Measurements from ENCODE around the gene BICD2. TPM values are rescaled to one million over a fixed set of nuclear protein-coding genes. Genes with fewer than 3 reads are reported as not detected.
A peak's percentile ranks its signal among the peaks of the same experiment; 100 is the strongest.

Gene BICD2
- total and polyA plus RNA-seq, 10 of the 15 experiments (the other 5 are each of a cell fraction or from before 2014, with no cell fraction given) = 5.3 to 25.5 (median 14.4) TPM

DNA sequence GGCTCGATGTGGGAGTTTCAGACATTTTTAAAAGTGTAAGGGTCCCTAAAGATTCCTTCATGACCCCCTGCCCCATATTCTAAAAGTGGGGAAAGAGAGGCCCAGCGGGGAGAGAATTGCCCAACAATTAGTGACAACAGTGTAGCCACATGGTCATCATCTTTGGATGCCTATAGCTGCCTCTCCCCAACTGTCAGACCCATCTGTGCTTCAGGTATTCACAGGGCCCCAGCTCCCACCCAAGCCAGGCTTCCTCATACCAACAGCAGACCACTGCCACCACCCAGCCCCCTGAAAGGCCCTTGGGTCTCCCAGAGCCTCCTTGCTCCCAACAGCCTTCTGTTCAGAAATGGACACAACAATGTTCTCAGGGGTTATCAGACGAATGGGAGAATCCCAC lies 4.1 kb downstream of the BICD2 start:
- in situ Hi-C loops (cut with MboI) = no loop called here
- H3K27ac ChIP-seq (ENCODE audit: control insufficient read depth, insufficient read depth) = no peak overlapping the region
- POLR2A ChIA-PET = interaction anchor here (1.3 kb wide), 1 partner anchor 14 kb away, joined by 3 read pairs; no protein-coding TSS in a partner anchor
- TF ChIP-seq ETV6 (conservative IDR thresholded peaks at IDR 0.05 in 1 of 2, IDR thresholded peaks at IDR 0.05 in 1 of 2; ENCODE audit: borderline replicate concordance in 1 of 2, low read depth in 1 of 2) = no peak
- TF ChIP-seq NFYB (IDR thresholded peaks at IDR 0.05; ENCODE audit: insufficient read depth, low read depth, low read length) = no peak
- no peak for TF ChIP-seq TCF3 (IDR thresholded peaks at IDR 0.05; ENCODE audit: borderline replicate concordance, insufficient read depth, low read depth, low read length)
- TF ChIP-seq ZZZ3 (IDR thresholded peaks at IDR 0.05; ENCODE audit: control insufficient read depth, insufficient read length, low read depth) = no peak
- TF ChIP-seq EED (IDR thresholded peaks at IDR 0.05; ENCODE audit: low read depth) = no peak
- TF ChIP-seq, protein P1, sequence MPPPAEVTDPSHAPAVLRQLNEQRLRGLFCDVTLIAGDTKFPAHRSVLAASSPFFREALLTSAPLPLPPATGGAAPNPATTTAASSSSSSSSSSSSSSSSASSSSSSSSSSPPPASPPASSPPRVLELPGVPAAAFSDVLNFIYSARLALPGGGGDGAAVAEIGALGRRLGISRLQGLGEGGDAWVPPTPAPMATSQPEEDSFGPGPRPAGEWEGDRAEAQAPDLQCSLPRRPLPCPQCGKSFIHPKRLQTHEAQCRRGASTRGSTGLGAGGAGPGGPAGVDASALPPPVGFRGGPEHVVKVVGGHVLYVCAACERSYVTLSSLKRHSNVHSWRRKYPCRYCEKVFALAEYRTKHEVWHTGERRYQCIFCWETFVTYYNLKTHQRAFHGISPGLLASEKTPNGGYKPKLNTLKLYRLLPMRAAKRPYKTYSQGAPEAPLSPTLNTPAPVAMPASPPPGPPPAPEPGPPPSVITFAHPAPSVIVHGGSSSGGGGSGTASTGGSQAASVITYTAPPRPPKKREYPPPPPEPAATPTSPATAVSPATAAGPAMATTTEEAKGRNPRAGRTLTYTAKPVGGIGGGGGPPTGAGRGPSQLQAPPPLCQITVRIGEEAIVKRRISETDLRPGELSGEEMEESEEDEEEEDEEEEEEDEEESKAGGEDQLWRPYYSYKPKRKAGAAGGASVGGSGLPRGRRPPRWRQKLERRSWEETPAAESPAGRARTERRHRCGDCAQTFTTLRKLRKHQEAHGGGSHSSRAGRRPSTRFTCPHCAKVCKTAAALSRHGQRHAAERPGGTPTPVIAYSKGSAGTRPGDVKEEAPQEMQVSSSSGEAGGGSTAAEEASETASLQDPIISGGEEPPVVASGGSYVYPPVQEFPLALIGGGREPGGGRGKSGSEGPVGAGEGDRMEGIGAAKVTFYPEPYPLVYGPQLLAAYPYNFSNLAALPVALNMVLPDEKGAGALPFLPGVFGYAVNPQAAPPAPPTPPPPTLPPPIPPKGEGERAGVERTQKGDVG (CRISPR knock-in tag; IDR thresholded peaks at IDR 0.05) = no peak
- no peak for TF ChIP-seq DPF2 (IDR thresholded peaks at IDR 0.05)
- no peak for TF ChIP-seq PML (IDR thresholded peaks at IDR 0.05; ENCODE audit: low read length)
- no peak for TF ChIP-seq ZNF687 (IDR thresholded peaks at IDR 0.05)
- TF ChIP-seq STAT1 (conservative IDR thresholded peaks at IDR 0.05) = no peak
- TF ChIP-seq ZNF622 (IDR thresholded peaks at IDR 0.05) = no peak
- no peak for TF ChIP-seq ATF7 (IDR thresholded peaks at IDR 0.05; ENCODE audit: low read depth)
- TF ChIP-seq, protein P2, sequence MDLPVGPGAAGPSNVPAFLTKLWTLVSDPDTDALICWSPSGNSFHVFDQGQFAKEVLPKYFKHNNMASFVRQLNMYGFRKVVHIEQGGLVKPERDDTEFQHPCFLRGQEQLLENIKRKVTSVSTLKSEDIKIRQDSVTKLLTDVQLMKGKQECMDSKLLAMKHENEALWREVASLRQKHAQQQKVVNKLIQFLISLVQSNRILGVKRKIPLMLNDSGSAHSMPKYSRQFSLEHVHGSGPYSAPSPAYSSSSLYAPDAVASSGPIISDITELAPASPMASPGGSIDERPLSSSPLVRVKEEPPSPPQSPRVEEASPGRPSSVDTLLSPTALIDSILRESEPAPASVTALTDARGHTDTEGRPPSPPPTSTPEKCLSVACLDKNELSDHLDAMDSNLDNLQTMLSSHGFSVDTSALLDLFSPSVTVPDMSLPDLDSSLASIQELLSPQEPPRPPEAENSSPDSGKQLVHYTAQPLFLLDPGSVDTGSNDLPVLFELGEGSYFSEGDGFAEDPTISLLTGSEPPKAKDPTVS (IDR thresholded peaks at IDR 0.05; ENCODE audit: low read depth, low read length) = no peak
- TF ChIP-seq ATF3 (IDR thresholded peaks at IDR 0.05; ENCODE audit: borderline replicate concordance, extremely low read depth, low read depth, low read length) = no peak

More for the DNA sequence above, 4.1 kb downstream of the BICD2 start:
- H3K9ac ChIP-seq (ENCODE audit: control insufficient read depth, insufficient read depth, low read length) = no peak overlapping the region
- intact Hi-C loops (cut with micrococcal nuclease; ENCODE audit: unreplicated experiment) = loop anchor here (5.0 kb wide), 1 partner anchor 117 kb away; the partner anchor contains the start of gene ZNF484
- H4K20me1 ChIP-seq (ENCODE audit: control insufficient read depth, insufficient read depth) = peaks cover 9% of the 10 kb centered on the region; the same call in 1 of the 2 replicates
- H3K27me3 ChIP-seq (replicated peaks in 1 of 2; ENCODE audit: control insufficient read depth in 2 of 2, insufficient read depth in 2 of 2, low read length in 1 of 2) = no peaks in the 10 kb centered on the region
- peaks cover 5% of the 10 kb centered on the region; the same call in 2 of the 3 replicates for H3K9me3 ChIP-seq (replicated peaks; ENCODE audit: control insufficient read depth, insufficient read depth, low read length)
- peaks cover 0 to 4% of the 10 kb centered on the region in 2 experiments; a peak in 1 of 4 replicates for H3K36me3 ChIP-seq (ENCODE audit: control insufficient read depth in 2 of 2, insufficient read depth in 2 of 2, low read length in 1 of 2)
- no peak for DNase-seq (ENCODE audit: low read depth, low spot score)
- no peak for FAIRE-seq
- SMC1A ChIA-PET (ENCODE audit: uncharacterized antibody, unreplicated experiment) = no interaction called here
- RAD21 ChIA-PET (ENCODE audit: unreplicated experiment) = no interaction called here
- CTCF ChIA-PET = interaction anchor here (1.1 to 3.1 kb wide), 3 partner anchors 10 to 43 kb away, joined by 3 to 11 read pairs (median 8); no protein-coding TSS in a partner anchor
- H3K4me1 ChIP-seq (ENCODE audit: control insufficient read depth, insufficient read depth, low read length) = peaks cover 16% of the 10 kb centered on the region
- H2AFZ ChIP-seq (ENCODE audit: control insufficient read depth, low read depth, low read length) = no peak overlapping the region
- WGBS (ENCODE audit: insufficient coverage, insufficient replicate concordance, low lambda C conversion rate, missing lambda C conversion rate) = 86% methylated on average over 3 of the region's 3 CpGs
- no TSS peak for BruUV-seq (replicated peaks)
- H3K4me2 ChIP-seq (ENCODE audit: control insufficient read depth, insufficient read depth) = no peak overlapping the region; the same call in 1 of the 2 replicates
- no peak for ATAC-seq
- 0 out of 2 replicates have a peak overlapping the region, but pooled peaks have one; percentile 17 for H3K4me3 ChIP-seq
- H3K79me2 ChIP-seq (ENCODE audit: control insufficient read depth, insufficient read depth, low read length) = peaks cover 66% of the 10 kb centered on the region
